ENCODE measurements around the gene NFYA.

NFYA gene

DNA sequence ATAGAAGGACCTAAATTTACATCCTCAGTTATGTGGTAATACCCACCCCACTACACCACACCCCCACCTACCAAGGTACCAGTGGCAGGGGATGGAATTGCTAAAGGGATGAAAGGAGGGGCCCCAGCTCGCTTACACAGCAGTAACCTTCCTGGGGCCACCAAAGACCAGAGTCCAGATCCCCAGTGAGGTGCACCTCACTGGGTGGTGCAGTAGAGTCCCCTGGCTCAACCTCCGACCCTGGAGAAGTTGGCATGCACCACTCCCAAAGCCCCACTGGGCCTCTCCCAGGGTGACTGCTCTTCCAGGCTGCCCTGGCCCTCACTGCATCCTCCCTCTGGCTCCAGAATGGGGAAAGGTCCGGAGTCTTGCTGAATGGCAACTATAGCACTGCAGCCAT lies 34.6 kb upstream of the NFYA start:
- Histone ChIP-seq H3K9ac (ENCODE audit: low read depth, low read length) (no peak overlapping the region), H3K27ac (ENCODE audit: low read length) (no peak overlapping the region), H3K4me1 (ENCODE audit: insufficient read depth, low read length) (peaks cover 6% of the 10 kb centered on the region), H3K9me3 (ENCODE audit: insufficient read depth, low read depth, low read length) (no peaks in the 10 kb centered on the region), H3K27me3 (ENCODE audit: insufficient read depth, low read length) (no peaks in the 10 kb centered on the region), H3K4me3 (ENCODE audit: low read length) (no peak overlapping the region), H3K36me3 (ENCODE audit: insufficient read depth, low read depth, low read length) (no peaks in the 10 kb centered on the region)

DNA sequence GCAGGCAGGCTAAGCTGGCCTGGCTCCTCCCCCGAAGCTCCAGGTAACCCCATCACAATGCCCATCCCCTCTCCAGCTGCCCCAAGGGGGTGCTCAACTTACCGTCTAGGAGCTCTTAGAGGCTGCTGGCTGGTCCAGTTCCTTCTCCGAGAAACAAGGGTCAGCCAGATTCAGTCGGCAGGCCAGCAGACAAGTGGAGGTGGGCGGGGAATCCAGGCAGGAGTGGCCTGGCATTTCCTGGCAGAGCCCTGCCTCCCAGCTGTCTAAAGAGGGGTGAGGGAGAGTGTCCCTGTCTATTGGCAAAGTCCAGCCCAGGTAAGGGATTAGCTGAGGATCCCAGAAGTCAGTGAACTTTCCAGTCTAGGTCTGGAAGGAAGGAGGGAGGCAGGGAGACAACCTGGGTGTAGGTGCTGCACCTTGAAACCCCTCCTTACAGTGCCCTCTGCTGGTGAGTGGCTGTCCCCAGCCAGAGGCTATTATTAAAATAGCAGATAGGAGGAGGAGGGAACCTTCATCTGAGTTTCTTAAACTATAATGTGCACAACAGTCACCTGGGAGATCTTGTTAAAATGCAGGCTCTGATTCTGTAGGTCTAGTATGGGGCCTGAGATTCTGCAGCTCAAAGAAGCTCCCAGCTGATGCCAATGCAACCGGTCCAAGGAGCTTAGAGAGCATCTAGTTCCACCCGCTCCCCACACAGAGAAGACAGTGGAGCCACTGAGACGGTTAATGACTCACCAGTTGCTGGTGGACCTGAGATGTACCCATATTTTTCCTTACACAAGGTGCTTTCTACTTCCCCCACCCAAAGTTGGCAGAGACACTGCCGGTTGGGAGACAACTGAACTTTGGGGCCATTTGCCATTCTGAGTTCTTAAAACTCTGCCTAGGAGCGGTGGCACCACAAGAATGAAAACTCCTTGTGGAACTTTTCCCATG lies 33.4 kb upstream of the NFYA start, which contains the start of gene UNC5CL:
Gene UNC5CL, minus strand, starts transcription at position 162 of the 939 bp plus-strand sequence. CDS start 4,147 bp downstream, outside the sequence.
- Histone ChIP-seq H3K9ac (ENCODE audit: low read depth, low read length) (no peak within 1 kb of the TSS), H3K27me3 (ENCODE audit: insufficient read depth, low read length) (no peaks in the 10 kb centered on the region), H3K36me3 (ENCODE audit: insufficient read depth, low read depth, low read length) (no peaks in the 10 kb centered on the region), H3K9me3 (ENCODE audit: insufficient read depth, low read depth, low read length) (no peaks in the 10 kb centered on the region), H3K4me1 (ENCODE audit: insufficient read depth, low read length) (peaks cover 6% of the 10 kb centered on the region), H3K4me3 (ENCODE audit: low read length) (no peak within 1 kb of the TSS), H3K27ac (ENCODE audit: low read length) (no peak within 1 kb of the TSS)

DNA sequence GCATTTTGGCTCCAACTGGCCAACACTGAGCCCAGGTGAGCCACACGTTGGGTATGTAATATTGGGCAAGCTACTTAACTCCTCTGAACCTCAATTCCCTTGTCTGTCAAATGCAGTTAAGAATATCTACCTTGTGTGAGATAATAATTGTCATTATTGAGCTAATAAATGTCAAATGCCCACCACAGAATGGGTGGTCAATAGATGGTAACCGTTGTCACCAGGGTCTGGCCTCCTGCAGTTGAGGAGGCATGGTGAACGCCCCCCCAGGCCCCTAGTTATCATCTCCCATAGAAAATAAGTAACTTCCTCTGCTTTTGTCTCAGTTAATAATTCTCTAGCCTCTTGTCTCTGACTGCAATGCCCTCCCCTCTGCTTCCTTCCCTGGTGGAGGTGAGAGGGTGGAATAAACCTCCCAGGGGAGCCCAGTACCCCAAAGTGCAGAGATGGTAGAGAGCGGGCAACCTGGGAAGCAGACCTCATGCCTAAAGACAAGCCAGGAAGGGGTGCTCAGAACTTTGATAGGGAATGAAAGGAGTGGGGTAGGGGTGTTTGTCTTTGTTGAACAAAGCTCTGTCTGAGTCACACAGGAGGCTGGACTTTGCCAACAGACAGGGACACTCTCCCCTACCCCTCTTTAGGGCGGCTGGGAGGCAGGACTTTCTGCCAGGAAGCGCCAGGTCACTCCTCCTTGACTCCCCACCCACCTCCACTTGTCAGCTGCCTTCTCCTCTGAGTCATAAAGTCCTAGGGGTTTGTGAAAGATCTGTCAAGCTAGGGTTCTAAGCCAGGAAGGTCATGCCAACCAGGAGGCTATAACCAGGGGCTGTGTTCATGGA lies 32.5 kb upstream of the NFYA start:
- H3K9me3 ChIP-seq (ENCODE audit: insufficient read depth, low read depth, low read length), result no peaks in the 10 kb centered on the region
- no peak overlapping the region for H3K27ac ChIP-seq (ENCODE audit: low read length)
- H3K4me3 ChIP-seq (ENCODE audit: low read length), result no peak overlapping the region
- H3K4me1 ChIP-seq (ENCODE audit: insufficient read depth, low read length), result peaks cover 6% of the 10 kb centered on the region
- H3K27me3 ChIP-seq (ENCODE audit: insufficient read depth, low read length), result no peaks in the 10 kb centered on the region
- no peaks in the 10 kb centered on the region for H3K36me3 ChIP-seq (ENCODE audit: insufficient read depth, low read depth, low read length)
- H3K9ac ChIP-seq (ENCODE audit: low read depth, low read length), result no peak overlapping the region

DNA sequence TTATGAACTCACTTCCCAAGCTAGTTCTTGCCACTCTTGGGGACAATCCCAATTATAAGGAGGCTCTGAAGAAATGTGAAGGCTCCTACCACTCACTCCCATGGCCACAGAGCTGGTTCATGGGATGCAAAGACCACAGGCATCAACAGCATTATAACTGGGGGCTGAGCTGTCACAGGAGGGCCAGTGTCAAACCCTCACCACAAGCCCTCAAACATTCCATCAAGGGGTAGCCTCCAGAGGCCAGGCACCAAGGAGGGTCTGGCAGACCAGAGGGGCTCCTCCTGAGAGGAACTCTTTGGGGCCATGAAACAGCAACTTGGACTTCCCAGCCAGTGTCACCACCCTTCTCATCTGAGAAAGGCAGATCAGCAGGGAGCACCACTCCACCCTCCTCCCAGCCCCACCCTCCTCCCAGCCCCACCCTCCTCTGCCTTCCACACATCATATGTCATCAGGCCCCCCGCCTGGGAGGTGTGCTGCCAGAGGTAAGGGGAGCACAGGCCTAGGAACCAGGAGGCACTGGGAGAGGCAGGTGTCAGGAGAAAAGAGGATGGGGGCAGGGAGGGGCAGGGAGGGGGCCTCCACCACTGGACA lies 31.7 kb upstream of the NFYA start:
- H3K4me1 ChIP-seq (ENCODE audit: insufficient read depth, low read length), result peaks cover 6% of the 10 kb centered on the region
- no peak overlapping the region for H3K9ac ChIP-seq (ENCODE audit: low read depth, low read length)
- no peaks in the 10 kb centered on the region for H3K27me3 ChIP-seq (ENCODE audit: insufficient read depth, low read length)
- H3K4me3 ChIP-seq (ENCODE audit: low read length), result no peak overlapping the region
- no peak overlapping the region for H3K27ac ChIP-seq (ENCODE audit: low read length)
- H3K9me3 ChIP-seq (ENCODE audit: insufficient read depth, low read depth, low read length), result no peaks in the 10 kb centered on the region
- no peaks in the 10 kb centered on the region for H3K36me3 ChIP-seq (ENCODE audit: insufficient read depth, low read depth, low read length)

DNA sequence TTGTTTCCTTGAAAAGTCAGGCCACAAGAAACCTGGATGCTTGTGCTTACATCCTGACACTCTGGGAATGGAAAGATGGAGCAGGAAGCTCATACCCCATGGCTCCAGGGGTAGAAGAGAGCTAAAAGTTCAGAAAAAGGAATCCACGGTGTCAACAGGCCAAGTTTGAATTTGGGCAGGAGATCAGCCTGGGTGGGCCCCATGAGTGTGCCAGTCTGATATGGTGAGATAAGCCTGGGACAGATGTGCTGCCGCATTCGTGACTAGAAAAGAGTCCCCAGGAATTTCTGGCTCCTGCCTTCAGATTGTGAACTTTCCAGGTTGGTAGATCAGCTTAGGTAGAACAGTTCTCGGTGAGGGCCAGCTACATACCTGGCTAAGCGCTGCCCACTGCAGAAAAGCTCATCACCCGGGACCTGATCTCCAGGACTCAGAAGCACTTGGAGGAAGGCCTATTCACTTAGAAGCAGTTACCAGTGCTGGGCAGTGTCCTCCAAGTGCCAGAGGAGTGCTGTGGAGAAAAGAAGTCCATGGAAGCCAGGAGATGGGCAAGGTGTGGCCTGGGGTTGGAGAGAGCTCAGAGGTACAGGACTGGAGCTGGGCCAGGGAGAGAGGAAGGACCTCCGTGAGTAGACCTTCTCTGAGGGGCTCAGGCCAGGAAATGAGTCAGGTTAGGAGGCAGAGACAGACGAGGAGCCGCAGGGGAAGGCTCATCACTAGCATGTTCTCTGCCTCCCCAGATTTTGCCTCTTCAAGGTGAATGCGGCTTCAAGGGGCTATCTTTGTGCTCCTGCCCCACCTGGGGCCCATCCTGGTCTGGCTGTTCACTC lies 30.3 kb upstream of the NFYA start, which contains the start of gene TSPO2:
Gene TSPO2, plus strand, starts transcription at position 242 of the 830 bp plus-strand sequence. Its CDS starts 519 bp downstream, at position 761.
- no peak within 1 kb of the TSS for H3K27ac ChIP-seq (ENCODE audit: low read length)
- peaks cover 6% of the 10 kb centered on the region for H3K4me1 ChIP-seq (ENCODE audit: insufficient read depth, low read length)
- H3K36me3 ChIP-seq (ENCODE audit: insufficient read depth, low read depth, low read length), result no peaks in the 10 kb centered on the region
- no peak within 1 kb of the TSS for H3K9ac ChIP-seq (ENCODE audit: low read depth, low read length)
- no peaks in the 10 kb centered on the region for H3K9me3 ChIP-seq (ENCODE audit: insufficient read depth, low read depth, low read length)
- H3K27me3 ChIP-seq (ENCODE audit: insufficient read depth, low read length), result no peaks in the 10 kb centered on the region
- H3K4me3 ChIP-seq (ENCODE audit: low read length), result no peak within 1 kb of the TSS

DNA sequence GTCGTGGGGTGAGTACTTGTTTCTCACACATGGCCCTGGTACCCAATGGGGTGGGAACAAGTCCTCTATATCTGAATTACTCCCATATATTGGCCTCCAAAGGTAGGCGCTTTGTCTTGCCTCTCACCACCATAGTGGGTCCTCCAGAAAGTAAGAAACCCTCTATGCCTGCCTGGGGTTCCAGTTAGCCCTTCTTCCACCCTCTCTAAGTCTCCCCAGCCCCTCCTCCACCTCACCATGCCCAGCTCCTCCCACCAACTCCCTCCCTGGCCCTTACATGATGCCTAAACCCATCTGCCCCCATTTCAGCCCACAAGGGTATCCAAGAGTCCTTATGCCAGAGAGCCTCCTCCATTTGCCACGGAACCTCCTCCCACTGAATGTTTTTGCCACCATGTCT lies 29.6 kb upstream of the NFYA start:
- no peak overlapping the region for H3K9ac ChIP-seq (ENCODE audit: low read depth, low read length)
- H3K36me3 ChIP-seq (ENCODE audit: insufficient read depth, low read depth, low read length), result no peaks in the 10 kb centered on the region
- peaks cover 6% of the 10 kb centered on the region for H3K4me1 ChIP-seq (ENCODE audit: insufficient read depth, low read length)
- H3K27ac ChIP-seq (ENCODE audit: low read length), result no peak overlapping the region
- H3K27me3 ChIP-seq (ENCODE audit: insufficient read depth, low read length), result no peaks in the 10 kb centered on the region
- no peak overlapping the region for H3K4me3 ChIP-seq (ENCODE audit: low read length)
- no peaks in the 10 kb centered on the region for H3K9me3 ChIP-seq (ENCODE audit: insufficient read depth, low read depth, low read length)

DNA sequence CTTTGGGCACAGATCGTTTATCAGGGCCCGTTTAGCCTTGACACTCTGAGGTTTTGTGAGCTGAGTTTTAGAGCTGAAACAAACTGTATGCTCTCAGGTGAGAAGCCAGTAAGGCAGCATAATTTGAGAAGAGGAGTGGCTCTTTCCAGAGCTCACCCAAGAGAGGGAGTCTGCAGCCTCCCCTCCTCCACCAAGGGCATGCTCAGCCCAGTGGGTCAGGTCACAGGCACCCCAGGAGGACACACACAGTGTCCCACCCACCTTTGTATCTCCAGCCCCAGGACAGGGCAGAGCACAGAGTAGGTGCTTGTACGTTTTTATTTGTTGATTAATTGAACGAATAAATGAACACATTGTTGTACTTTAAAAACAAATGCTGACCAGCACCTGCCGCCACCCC lies 27.1 kb upstream of the NFYA start:
- Histone ChIP-seq H3K4me3 (ENCODE audit: low read length) (no peak overlapping the region), H3K4me1 (ENCODE audit: insufficient read depth, low read length) (no peaks in the 10 kb centered on the region), H3K27me3 (ENCODE audit: insufficient read depth, low read length) (no peaks in the 10 kb centered on the region), H3K9me3 (ENCODE audit: insufficient read depth, low read depth, low read length) (no peaks in the 10 kb centered on the region), H3K9ac (ENCODE audit: low read depth, low read length) (no peak overlapping the region), H3K36me3 (ENCODE audit: insufficient read depth, low read depth, low read length) (no peaks in the 10 kb centered on the region), H3K27ac (ENCODE audit: low read length) (no peak overlapping the region)

DNA sequence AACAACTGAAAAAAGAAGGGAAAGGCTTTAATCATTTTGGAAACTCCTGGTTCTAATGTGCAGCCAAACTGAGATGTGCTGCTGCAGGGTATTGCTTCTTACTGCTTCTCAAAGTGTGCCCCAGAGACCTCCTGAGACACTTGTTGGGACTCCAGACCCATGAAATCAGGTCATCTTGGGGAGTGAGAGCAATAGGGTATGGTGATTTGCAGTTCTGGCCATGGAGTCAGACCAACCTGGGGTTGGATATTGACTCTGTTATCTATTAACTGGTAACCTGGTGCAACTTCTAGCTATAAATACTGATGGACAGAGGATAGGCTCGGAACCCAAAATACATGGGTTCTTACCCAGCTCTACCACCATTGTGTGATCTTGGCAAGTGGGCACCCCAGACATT lies 26.7 kb upstream of the NFYA start:
- H3K27me3 ChIP-seq (ENCODE audit: insufficient read depth, low read length), result no peaks in the 10 kb centered on the region
- H3K4me3 ChIP-seq (ENCODE audit: low read length), result no peak overlapping the region
- H3K9ac ChIP-seq (ENCODE audit: low read depth, low read length), result no peak overlapping the region
- H3K9me3 ChIP-seq (ENCODE audit: insufficient read depth, low read depth, low read length), result no peaks in the 10 kb centered on the region
- H3K36me3 ChIP-seq (ENCODE audit: insufficient read depth, low read depth, low read length), result no peaks in the 10 kb centered on the region
- H3K27ac ChIP-seq (ENCODE audit: low read length), result no peak overlapping the region
- H3K4me1 ChIP-seq (ENCODE audit: insufficient read depth, low read length), result no peaks in the 10 kb centered on the region

DNA sequence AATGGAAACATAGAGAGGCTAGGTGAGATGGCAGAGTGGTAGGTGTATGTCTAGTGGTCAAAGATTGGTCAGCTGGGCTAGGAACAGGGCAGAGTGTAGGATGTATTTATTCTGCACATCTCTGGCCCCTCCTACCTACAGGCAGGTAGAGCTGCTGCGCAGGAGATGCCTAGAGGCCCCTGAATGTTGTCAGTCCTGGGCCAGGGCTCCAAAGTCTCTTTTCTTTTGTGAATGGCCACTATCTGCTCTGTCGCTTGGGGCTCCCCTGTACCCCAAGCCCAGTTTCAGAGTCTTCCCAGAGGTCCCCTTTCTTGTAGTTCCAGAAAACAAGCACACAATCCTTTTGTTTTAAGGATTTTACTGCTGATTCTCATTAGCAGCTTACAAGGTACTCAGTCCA lies 25.5 kb upstream of the NFYA start:
- Histone ChIP-seq H3K4me1 (ENCODE audit: insufficient read depth, low read length) (0 out of 2 replicates have a peak, but pooled peaks cover 3% of the 10 kb centered on the region), H3K9me3 (ENCODE audit: insufficient read depth, low read depth, low read length) (no peaks in the 10 kb centered on the region), H3K9ac (ENCODE audit: low read depth, low read length) (no peak overlapping the region), H3K4me3 (ENCODE audit: low read length) (no peak overlapping the region), H3K36me3 (ENCODE audit: insufficient read depth, low read depth, low read length) (no peaks in the 10 kb centered on the region), H3K27me3 (ENCODE audit: insufficient read depth, low read length) (no peaks in the 10 kb centered on the region), H3K27ac (ENCODE audit: low read length) (no peak overlapping the region)

DNA sequence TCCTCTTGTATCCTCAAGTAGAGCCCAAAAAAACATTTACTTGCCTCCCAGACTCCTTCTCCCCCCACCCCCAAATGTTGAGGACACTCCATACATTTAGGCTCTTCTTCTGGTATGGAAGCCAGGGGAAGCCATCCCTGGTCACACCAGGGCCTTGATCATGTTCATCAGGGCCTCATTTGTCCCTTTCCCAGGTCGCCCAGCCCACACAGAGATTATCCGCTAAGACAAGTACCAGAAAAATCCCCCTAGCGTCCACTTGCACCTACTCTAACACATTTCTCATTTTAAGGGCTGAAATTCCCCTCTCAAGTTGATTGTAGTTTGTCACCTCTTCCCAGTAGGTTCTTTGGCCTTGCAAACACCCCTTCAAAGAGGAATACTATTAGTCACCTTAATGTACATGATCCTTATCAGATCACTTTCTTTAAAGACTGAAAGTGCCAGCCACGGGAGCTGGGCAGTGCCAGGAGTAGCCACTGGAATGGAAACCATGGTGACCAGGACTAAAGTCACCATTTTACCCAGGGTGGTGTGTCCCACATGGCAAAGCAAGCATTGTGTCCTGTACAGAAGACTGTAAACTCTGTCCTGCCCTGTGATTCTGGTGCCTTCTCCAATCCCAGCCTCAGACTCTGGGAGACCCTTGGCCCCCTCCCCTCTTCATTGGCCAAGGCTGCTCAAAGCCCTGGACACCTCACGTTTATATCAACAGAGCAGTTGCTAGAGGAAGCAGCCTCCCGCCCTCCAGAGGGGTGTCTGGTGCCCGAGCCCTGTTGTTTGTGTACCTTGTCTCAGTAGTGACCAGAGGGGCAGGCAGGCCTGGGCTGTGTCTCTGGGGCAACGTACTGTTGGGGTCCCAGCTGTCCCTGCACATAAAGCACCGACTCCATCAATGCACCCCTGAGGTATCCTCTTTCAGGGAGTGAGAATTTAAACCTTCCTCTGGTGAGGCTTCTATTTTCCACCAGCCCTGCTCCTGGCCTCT lies 24.7 kb upstream of the NFYA start:
- Histone ChIP-seq H3K9ac (ENCODE audit: low read depth, low read length) (no peak overlapping the region), H3K4me3 (ENCODE audit: low read length) (no peak overlapping the region), H3K9me3 (ENCODE audit: insufficient read depth, low read depth, low read length) (no peaks in the 10 kb centered on the region), H3K36me3 (ENCODE audit: insufficient read depth, low read depth, low read length) (no peaks in the 10 kb centered on the region), H3K27ac (ENCODE audit: low read length) (no peak overlapping the region), H3K27me3 (ENCODE audit: insufficient read depth, low read length) (no peaks in the 10 kb centered on the region), H3K4me1 (ENCODE audit: insufficient read depth, low read length) (0 out of 2 replicates have a peak, but pooled peaks cover 3% of the 10 kb centered on the region)
